ENCODE results near the gene RALGAPA2.

DNA sequence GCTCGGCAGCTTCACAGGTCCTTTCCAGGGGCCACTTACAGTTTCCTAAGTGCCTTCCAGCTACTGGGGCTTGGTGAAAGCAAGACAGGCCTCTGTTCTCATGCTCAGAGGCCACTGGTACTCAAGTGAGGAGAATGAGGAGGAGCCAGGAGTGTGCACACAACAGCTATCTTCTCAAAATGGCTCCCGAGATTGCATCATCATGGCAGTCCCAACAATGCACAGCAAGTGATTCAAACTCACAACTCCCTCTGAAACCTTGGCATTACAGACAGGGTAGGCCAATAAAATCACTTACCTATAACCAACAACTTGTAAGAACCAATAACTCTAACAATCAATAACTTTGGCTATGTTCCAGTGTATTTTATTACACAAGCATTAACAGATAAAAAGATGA is 77.4 kb downstream of the RALGAPA2 start:
- TF ChIP-seq, protein P1, sequence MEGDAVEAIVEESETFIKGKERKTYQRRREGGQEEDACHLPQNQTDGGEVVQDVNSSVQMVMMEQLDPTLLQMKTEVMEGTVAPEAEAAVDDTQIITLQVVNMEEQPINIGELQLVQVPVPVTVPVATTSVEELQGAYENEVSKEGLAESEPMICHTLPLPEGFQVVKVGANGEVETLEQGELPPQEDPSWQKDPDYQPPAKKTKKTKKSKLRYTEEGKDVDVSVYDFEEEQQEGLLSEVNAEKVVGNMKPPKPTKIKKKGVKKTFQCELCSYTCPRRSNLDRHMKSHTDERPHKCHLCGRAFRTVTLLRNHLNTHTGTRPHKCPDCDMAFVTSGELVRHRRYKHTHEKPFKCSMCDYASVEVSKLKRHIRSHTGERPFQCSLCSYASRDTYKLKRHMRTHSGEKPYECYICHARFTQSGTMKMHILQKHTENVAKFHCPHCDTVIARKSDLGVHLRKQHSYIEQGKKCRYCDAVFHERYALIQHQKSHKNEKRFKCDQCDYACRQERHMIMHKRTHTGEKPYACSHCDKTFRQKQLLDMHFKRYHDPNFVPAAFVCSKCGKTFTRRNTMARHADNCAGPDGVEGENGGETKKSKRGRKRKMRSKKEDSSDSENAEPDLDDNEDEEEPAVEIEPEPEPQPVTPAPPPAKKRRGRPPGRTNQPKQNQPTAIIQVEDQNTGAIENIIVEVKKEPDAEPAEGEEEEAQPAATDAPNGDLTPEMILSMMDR (IDR thresholded peaks at IDR 0.05) = no peak
- no peak for TF ChIP-seq POLR2A (IDR thresholded peaks at IDR 0.05)

Data from Peyer's patch (tissue), 4 donors.